K562 (cell line): ENCODE results near the gene EXOC2. TPM values are rescaled to one million over a fixed set of nuclear protein-coding genes. Genes with fewer than 3 reads are reported as not detected.

ENCODE experiments used
- ATAC-seq: fragments of 200-7000 bp; cut with Tn5 transposase; 3 replicates; pipeline ENCODE4 v1.9.1; 2020; ENCODE audit warnings: moderate library complexity
- BruUV-seq: library from RNA; stranded (reverse); fragments of 400-500 nt; replicated peaks from 2 replicates; lab custom pipeline; 2021; lab: Mats Ljungman, UMichigan
- CTCF ChIA-PET: fragments of 300-600 bp; formaldehyde crosslinking; extraction: SDS; loops from one replicate; lab custom pipeline; 2021; ENCODE audit warnings: low intra/inter-chr PET ratio; lab: Yijun Ruan, JAX
- POLR2A ChIA-PET: fragments of 300-600, 350-650 bp; sonication (Branson Sonifier 250); formaldehyde crosslinking; extraction: SDS; loops from one replicate; lab custom pipeline; 2021; ENCODE audit warnings: antibody characterized with exemption, inconsistent platforms; lab: Yijun Ruan, JAX
- DNase-seq, 4 experiments: peaks; one replicate each; pipeline versions ENCODE4 v3.0.0 to v3.0.0-alpha.2; 2011 to 2018; ENCODE audit warnings: low spot score in 3 of 4, mixed read lengths in 3 of 4; ENCODE audit errors: extremely low read depth in 1 of 4
- FAIRE-seq: peaks from 2 replicates; lab custom pipeline; 2011; peaks lifted over from hg19 to GRCh38; lab: Jason Lieb, UNC
- H2AFZ ChIP-seq: 2 replicates; pipeline ENCODE4 v1.6.0; 2011; ENCODE audit warnings: low read depth, low read length, control low read depth, inconsistent platforms
- H3K27ac ChIP-seq: fragments of 200-600 bp; 3 replicates; pipeline ENCODE4 v1.8.0; 2011; ENCODE audit warnings: low read depth, mild to moderate bottlenecking, control low read depth, inconsistent platforms, low read length, moderate library complexity, mixed read lengths; ENCODE audit errors: extremely low read depth
- H3K27me3 ChIP-seq, 2 experiments: fragments of 300-600 bp in 1 of 2; 2 replicates in 1 of 2; 3 replicates in 1 of 2; pipeline versions ENCODE4 v1.6.0 to v1.8.0; 2011; ENCODE audit warnings: inconsistent platforms in 2 of 2, low read length in 2 of 2, mild to moderate bottlenecking in 1 of 2, mixed read lengths in 1 of 2, moderate library complexity in 1 of 2; ENCODE audit not compliant: control insufficient read depth in 2 of 2, insufficient read depth in 2 of 2
- H3K36me3 ChIP-seq: fragments of 300-600 bp; 3 replicates; pipeline ENCODE4 v1.8.0; 2011; ENCODE audit warnings: mild to moderate bottlenecking, low read length, inconsistent platforms; ENCODE audit not compliant: control insufficient read depth, insufficient read depth
- H3K4me1 ChIP-seq, 2 experiments: fragments of 200-600 bp in 1 of 2; replicated peaks in 1 of 2; 2 replicates in 1 of 2; 3 replicates in 1 of 2; pipeline versions ENCODE4 v1.5.1 to v1.8.0; 2011; ENCODE audit warnings: inconsistent platforms in 2 of 2, low read length in 2 of 2, mild to moderate bottlenecking in 1 of 2, mixed read lengths in 1 of 2, moderate library complexity in 1 of 2; ENCODE audit not compliant: control insufficient read depth in 2 of 2, insufficient read depth in 2 of 2
- H3K4me2 ChIP-seq: 2 replicates; pipeline ENCODE4 v1.6.1; 2011; ENCODE audit warnings: low read length, control low read depth, inconsistent platforms, mixed read lengths; ENCODE audit not compliant: insufficient read depth
- H3K4me3 ChIP-seq: fragments of 200-600 bp; sonication (generic), shearing (Covaris generic); 2 replicates; pipeline ENCODE4 v1.5.1; 2016; ENCODE audit warnings: control low read depth, inconsistent platforms
- H3K79me2 ChIP-seq: fragments of 200-600 bp; 3 replicates; pipeline ENCODE4 v1.8.0; 2011; ENCODE audit warnings: low read length, inconsistent platforms; ENCODE audit not compliant: control insufficient read depth, insufficient read depth
- H3K9ac ChIP-seq, 2 experiments: 2 replicates each; pipeline versions ENCODE4 v1.6.0 to v1.6.1; 2011; ENCODE audit warnings: low read depth in 2 of 2, low read length in 2 of 2, control low read depth in 1 of 2, inconsistent platforms in 1 of 2, mild to moderate bottlenecking in 1 of 2, mixed read lengths in 1 of 2; ENCODE audit not compliant: insufficient read depth in 1 of 2
- H3K9me1 ChIP-seq: one replicate; pipeline ENCODE4 v1.6.0; 2011; ENCODE audit warnings: inconsistent platforms, mild to moderate bottlenecking, low read length, moderate library complexity; ENCODE audit not compliant: control insufficient read depth, insufficient read depth
- H3K9me3 ChIP-seq: replicated peaks from 2 replicates; pipeline ENCODE4 v1.5.1; 2011; ENCODE audit warnings: low read depth, low read length, inconsistent platforms; ENCODE audit not compliant: control insufficient read depth, insufficient read depth
- H4K20me1 ChIP-seq: replicated peaks from 2 replicates; pipeline ENCODE4 v1.6.1; 2011; ENCODE audit warnings: low read length, inconsistent platforms, mixed read lengths; ENCODE audit not compliant: control insufficient read depth, insufficient read depth
- BCOR ChIP-seq: fragments of 450-650 bp; IDR thresholded peaks from 2 replicates; pipeline ENCODE4 v1.6.1; 2016
- CHCHD3 ChIP-seq: fragments of 250-450 bp; sonication (Bioruptor Pico); IDR thresholded peaks from 2 replicates; pipeline ENCODE4 v2.1.2; 2022; ENCODE audit warnings: mild to moderate bottlenecking
- CHD1 ChIP-seq: fragments of 200-600 bp; sonication (generic); IDR thresholded peaks from one replicate; pipeline ENCODE4 v1.6.1; 2012; ENCODE audit warnings: mild to moderate bottlenecking, moderate library complexity, low read length, inconsistent platforms
- GABPA ChIP-seq: fragments of 200-800 bp; sonication (Bioruptor generic); conservative IDR thresholded peaks from 2 replicates; pipeline ENCODE4 v1.6.1; 2016; ENCODE audit warnings: low read depth, missing genetic modification characterization, missing compliant biosample characterization
- KAT2B ChIP-seq: IDR thresholded peaks from one replicate; pipeline ENCODE4 v1.6.1; 2012; ENCODE audit warnings: low read depth, mild to moderate bottlenecking, control low read depth, inconsistent platforms, low read length, moderate library complexity
- KLF1 ChIP-seq: fragments of 450-650 bp; IDR thresholded peaks from 2 replicates; pipeline ENCODE4 v1.6.1; 2016; ENCODE audit warnings: missing genetic modification characterization, missing compliant biosample characterization
- NCOA6 ChIP-seq: fragments of 450-650 bp; IDR thresholded peaks from 2 replicates; pipeline ENCODE4 v1.6.1; 2017; ENCODE audit warnings: mild to moderate bottlenecking
- PHTF2 ChIP-seq: fragments of 250-450 bp; sonication (Bioruptor Pico); IDR thresholded peaks from 2 replicates; pipeline ENCODE4 v1.5.0; 2021; ENCODE audit warnings: mild to moderate bottlenecking
- PRPF4 ChIP-seq: fragments of 200-400 bp; formaldehyde crosslinking; IDR thresholded peaks from one replicate; pipeline ENCODE4 v1.6.1; 2017; ENCODE audit warnings: low read length, low read depth, mild to moderate bottlenecking; ENCODE audit not compliant: insufficient read depth, poor library complexity, severe bottlenecking
- SRSF7 ChIP-seq: fragments of 200-400 bp; formaldehyde crosslinking; optimal IDR thresholded peaks from 2 replicates; pipeline ENCODE3; 2017; ENCODE audit warnings: mild to moderate bottlenecking, low read depth, low read length
- TCF7L2 ChIP-seq: fragments of 150-350 bp; IDR thresholded peaks from 2 replicates; pipeline ENCODE4 v1.6.1; 2016; ENCODE audit warnings: low read depth, mild to moderate bottlenecking, low read length, moderate library complexity
- TFAP4 ChIP-seq: sonication (generic); formaldehyde crosslinking; IDR thresholded peaks from 2 replicates; pipeline ENCODE4 v1.8.0; 2022; ENCODE audit warnings: missing genetic modification reagents, mild to moderate bottlenecking, moderate library complexity, borderline replicate concordance
- ZNF232 ChIP-seq: sonication (generic); formaldehyde crosslinking; IDR thresholded peaks from 2 replicates; pipeline ENCODE4 v1.8.0; 2022; ENCODE audit warnings: mild to moderate bottlenecking, missing genetic modification reagents
- ZNF274 ChIP-seq: IDR thresholded peaks from 2 replicates; pipeline ENCODE4 v1.6.1; 2011; ENCODE audit warnings: low read depth, mild to moderate bottlenecking, low read length, moderate library complexity, borderline replicate concordance
- WGBS: fragments of 100-300 bp; shearing (Covaris generic); methylation state at CpG from one replicate; pipeline ENCODE4 v1.1.6; 2016; ENCODE audit warnings: low coverage, mixed read lengths; ENCODE audit not compliant: insufficient coverage; ENCODE audit errors: missing lambda C conversion rate; 5-methylcytosine and 5-hydroxymethylcytosine counted together
- in situ Hi-C: fragments of 300-500 bp; cut with MboI; formaldehyde crosslinking; loops from 4 replicates; pipeline ENCODE4 v1.15.0; 2018; ENCODE audit warnings: inconsistent platforms, mixed read lengths
- intact Hi-C: fragments of 100-400 bp; cut with micrococcal nuclease; formaldehyde crosslinking; loops from 2 replicates; pipeline ENCODE4 v1.14.2; 2022
- polyA plus RNA-seq, 8 experiments: library from polyadenylated mRNA; depleted of rRNA in 4 of 8; stranded (reverse) in 5 of 8; unstranded in 3 of 8; fragments of >200 nt; fragmentation: Nextera tagmentation in 2 of 8; fragmentation: Illumina TruSeq in 1 of 8; extraction: Ambion mirVana in 2 of 8; extraction: Trizol in 1 of 8; gene quantifications; 2 replicates each; pipeline versions ENCODE4 v1.2.1 to v1.2.3, GENCODE V29; 2011 to 2014; ENCODE audit warnings: inconsistent platforms in 1 of 8, missing spikeins in 1 of 8
- total RNA-seq, 7 experiments: library from RNA; depleted of rRNA in 6 of 7; stranded (reverse); fragments of >200 nt in 6 of 7; fragmentation: Illumina TruSeq in 2 of 7; extraction: Trizol in 2 of 7; gene quantifications; 2 replicates each; pipeline versions ENCODE4 v1.2.1 to v1.2.3, GENCODE V29; 2011 to 2021; ENCODE audit warnings: low replicate concordance in 1 of 7
- TF ChIP-seq, protein P1 (sequence below): sonication (generic); formaldehyde crosslinking; IDR thresholded peaks from 2 replicates; pipeline ENCODE4 v1.8.0; 2022; ENCODE audit warnings: mild to moderate bottlenecking, missing genetic modification reagents
- TF ChIP-seq, protein P2 (sequence below): sonication (generic); formaldehyde crosslinking; IDR thresholded peaks from 2 replicates; pipeline ENCODE4 v1.8.1; 2022; ENCODE audit warnings: missing genetic modification reagents

EXOC2 gene
- total and polyA plus RNA-seq, 9 of the 15 experiments (the other 6 are each of a cell fraction or from before 2014, with no cell fraction given): 12.2 to 30.2 (median 24.2) TPM

GRCh38 chr6:527989-528673 is 164.8 kb downstream of the EXOC2 start:
- POLR2A ChIA-PET: no interaction called here
- no TSS peak for BruUV-seq
- no peaks in the 10 kb centered on the region for H3K36me3 ChIP-seq
- no peaks in the 10 kb centered on the region for H4K20me1 ChIP-seq
- no peak overlapping the region for H3K27ac ChIP-seq
- in situ Hi-C loops: no loop called here
- no peak overlapping the region for H3K9ac ChIP-seq
- H3K9me1 ChIP-seq: no peaks in the 10 kb centered on the region
- H3K27me3 ChIP-seq: no peaks in the 10 kb centered on the region
- CTCF ChIA-PET: no interaction called here
- WGBS: 82% methylated on average over 8 of the region's 8 CpGs
- intact Hi-C loops: no loop called here
- H3K9me3 ChIP-seq: no peaks in the 10 kb centered on the region
- no peak overlapping the region for H2AFZ ChIP-seq
- H3K4me1 ChIP-seq: no peaks in the 10 kb centered on the region
- no peak for TF ChIP-seq KAT2B
- no peak for TF ChIP-seq TCF7L2
- TF ChIP-seq PRPF4: no peak
- TF ChIP-seq, protein P1, sequence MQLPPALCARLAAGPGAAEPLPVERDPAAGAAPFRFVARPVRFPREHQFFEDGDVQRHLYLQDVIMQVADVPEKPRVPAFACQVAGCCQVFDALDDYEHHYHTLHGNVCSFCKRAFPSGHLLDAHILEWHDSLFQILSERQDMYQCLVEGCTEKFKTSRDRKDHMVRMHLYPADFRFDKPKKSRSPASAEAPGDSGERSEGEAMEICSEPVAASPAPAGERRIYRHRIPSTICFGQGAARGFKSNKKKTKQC (CRISPR knock-in tag): no peak
- no peak for TF ChIP-seq TFAP4 (CRISPR knock-in tag)
- TF ChIP-seq, protein P2, sequence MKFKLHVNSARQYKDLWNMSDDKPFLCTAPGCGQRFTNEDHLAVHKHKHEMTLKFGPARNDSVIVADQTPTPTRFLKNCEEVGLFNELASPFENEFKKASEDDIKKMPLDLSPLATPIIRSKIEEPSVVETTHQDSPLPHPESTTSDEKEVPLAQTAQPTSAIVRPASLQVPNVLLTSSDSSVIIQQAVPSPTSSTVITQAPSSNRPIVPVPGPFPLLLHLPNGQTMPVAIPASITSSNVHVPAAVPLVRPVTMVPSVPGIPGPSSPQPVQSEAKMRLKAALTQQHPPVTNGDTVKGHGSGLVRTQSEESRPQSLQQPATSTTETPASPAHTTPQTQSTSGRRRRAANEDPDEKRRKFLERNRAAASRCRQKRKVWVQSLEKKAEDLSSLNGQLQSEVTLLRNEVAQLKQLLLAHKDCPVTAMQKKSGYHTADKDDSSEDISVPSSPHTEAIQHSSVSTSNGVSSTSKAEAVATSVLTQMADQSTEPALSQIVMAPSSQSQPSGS: no peak
- TF ChIP-seq CHD1: no peak
- no peak for TF ChIP-seq CHCHD3 (CRISPR knock-in tag)
- TF ChIP-seq GABPA: no peak
- TF ChIP-seq ZNF232 (CRISPR knock-in tag): no peak
- no peak for TF ChIP-seq NCOA6
- no peak for TF ChIP-seq ZNF274
- TF ChIP-seq SRSF7: no peak
- TF ChIP-seq KLF1: no peak
- no peak for TF ChIP-seq PHTF2 (CRISPR knock-in tag)
- TF ChIP-seq BCOR: no peak
- no peaks in the 10 kb centered on the region for H3K79me2 ChIP-seq
- ATAC-seq (no peak), FAIRE-seq (peak; percentile 64), DNase-seq (no peak)
- no peak overlapping the region for H3K4me3 ChIP-seq
- H3K4me2 ChIP-seq: no peak overlapping the region
